Smooth muscle cell of the brain vasculature (primary cell): ENCODE data around the gene PUSL1.
A peak's percentile ranks its signal among the peaks of the same experiment; 100 is the strongest.

Experiments used
- DNase-seq: peaks from one replicate; pipeline ENCODE4 v3.0.0-alpha.2; 2012; ENCODE audit warnings: low read depth, low spot score

The PUSL1 gene

GRCh38 chr1:1307923-1308755 is at the start of gene PUSL1, which contains the start of gene ACAP3:
TSS of gene PUSL1 (plus strand) at chr1:1308597. CDS start at chr1:1308644, 47 bp downstream.
TSS of gene ACAP3 (minus strand) at chr1:1307930. CDS start at chr1:1307815, 115 bp downstream.
- peak; percentile 72 for DNase-seq

- DNase-seq, result no peak
Measured at GRCh38 chr1:1259119-1259488, 49.3 kb upstream of the PUSL1 start.

- DNase-seq, result no peak
Measured at GRCh38 chr1:1259540-1259939, 48.9 kb upstream of the PUSL1 start.

GRCh38 chr1:1259951-1260600 is 48.3 kb upstream of the PUSL1 start:
- no peak for DNase-seq

- DNase-seq, result no peak
Measured at GRCh38 chr1:1260843-1261560, 47.4 kb upstream of the PUSL1 start.

- no peak for DNase-seq
Measured at GRCh38 chr1:1262071-1262470, 46.3 kb upstream of the PUSL1 start.

GRCh38 chr1:1262758-1263157 is 45.6 kb upstream of the PUSL1 start:
- DNase-seq, result no peak

GRCh38 chr1:1264026-1264425 is 44.4 kb upstream of the PUSL1 start:
- DNase-seq, result no peak

GRCh38 chr1:1264868-1265272 is 43.5 kb upstream of the PUSL1 start:
- peak; percentile 68 for DNase-seq

GRCh38 chr1:1267488-1268283 is 40.7 kb upstream of the PUSL1 start:
- no peak for DNase-seq

GRCh38 chr1:1268284-1268682 is 40.1 kb upstream of the PUSL1 start:
- DNase-seq, result no peak

GRCh38 chr1:1270813-1271212 is 37.6 kb upstream of the PUSL1 start:
- no peak for DNase-seq

GRCh38 chr1:1272341-1273208 is 35.8 kb upstream of the PUSL1 start:
- DNase-seq, result no peak

- no peak for DNase-seq
Measured at GRCh38 chr1:1273209-1273511, 35.2 kb upstream of the PUSL1 start.

- DNase-seq, result peak; percentile 75
Measured at GRCh38 chr1:1273512-1274298, 34.7 kb upstream of the PUSL1 start, which contains the start of gene UBE2J2. TSS of gene UBE2J2 (minus strand) at chr1:1273854. CDS start at chr1:1267992, 5,862 bp downstream.

- DNase-seq, result no peak
Measured at GRCh38 chr1:1274299-1274930, 34.0 kb upstream of the PUSL1 start.

GRCh38 chr1:1274931-1275431 is 33.4 kb upstream of the PUSL1 start:
- DNase-seq, result no peak

- DNase-seq, result no peak
Measured at GRCh38 chr1:1275836-1276235, 32.6 kb upstream of the PUSL1 start.

GRCh38 chr1:1278620-1279019 is 29.8 kb upstream of the PUSL1 start:
- no peak for DNase-seq
